ENCODE measurements around the gene MYO18B.

Gene MYO18B

GRCh38 chr22:25829237-25829636 is 87.2 kb downstream of the MYO18B start:
- TF ChIP-seq, protein P1, sequence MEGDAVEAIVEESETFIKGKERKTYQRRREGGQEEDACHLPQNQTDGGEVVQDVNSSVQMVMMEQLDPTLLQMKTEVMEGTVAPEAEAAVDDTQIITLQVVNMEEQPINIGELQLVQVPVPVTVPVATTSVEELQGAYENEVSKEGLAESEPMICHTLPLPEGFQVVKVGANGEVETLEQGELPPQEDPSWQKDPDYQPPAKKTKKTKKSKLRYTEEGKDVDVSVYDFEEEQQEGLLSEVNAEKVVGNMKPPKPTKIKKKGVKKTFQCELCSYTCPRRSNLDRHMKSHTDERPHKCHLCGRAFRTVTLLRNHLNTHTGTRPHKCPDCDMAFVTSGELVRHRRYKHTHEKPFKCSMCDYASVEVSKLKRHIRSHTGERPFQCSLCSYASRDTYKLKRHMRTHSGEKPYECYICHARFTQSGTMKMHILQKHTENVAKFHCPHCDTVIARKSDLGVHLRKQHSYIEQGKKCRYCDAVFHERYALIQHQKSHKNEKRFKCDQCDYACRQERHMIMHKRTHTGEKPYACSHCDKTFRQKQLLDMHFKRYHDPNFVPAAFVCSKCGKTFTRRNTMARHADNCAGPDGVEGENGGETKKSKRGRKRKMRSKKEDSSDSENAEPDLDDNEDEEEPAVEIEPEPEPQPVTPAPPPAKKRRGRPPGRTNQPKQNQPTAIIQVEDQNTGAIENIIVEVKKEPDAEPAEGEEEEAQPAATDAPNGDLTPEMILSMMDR (IDR thresholded peaks at IDR 0.05; ENCODE audit: low read depth, low read length, missing control alignments) = no peak
- H3K4me3 ChIP-seq (ENCODE audit: low read depth, low read length) = no peak overlapping the region
- in situ Hi-C loops (cut with HindIII; ENCODE audit: low sequenced_read_pairs) = no loop called here
- no peak for DNase-seq (ENCODE audit: low read depth)

GRCh38 chr22:25829808-25830777 is 88.1 kb downstream of the MYO18B start:
- no peak overlapping the region for H3K4me3 ChIP-seq (ENCODE audit: low read depth, low read length)
- TF ChIP-seq, protein P1 (IDR thresholded peaks at IDR 0.05; ENCODE audit: low read depth, low read length, missing control alignments) = no peak
- in situ Hi-C loops (cut with HindIII; ENCODE audit: low sequenced_read_pairs) = no loop called here
- no peak for DNase-seq (ENCODE audit: low read depth)

GRCh38 chr22:25833091-25833490 is 91.1 kb downstream of the MYO18B start:
- H3K4me3 ChIP-seq (ENCODE audit: low read depth, low read length) = no peak overlapping the region
- in situ Hi-C loops (cut with HindIII; ENCODE audit: low sequenced_read_pairs) = no loop called here
- DNase-seq (ENCODE audit: low read depth) = no peak
- TF ChIP-seq, protein P1 (IDR thresholded peaks at IDR 0.05; ENCODE audit: low read depth, low read length, missing control alignments) = no peak

- no peak overlapping the region for H3K4me3 ChIP-seq (ENCODE audit: low read depth, low read length)
- DNase-seq (ENCODE audit: low read depth) = no peak
- TF ChIP-seq, protein P1 (IDR thresholded peaks at IDR 0.05; ENCODE audit: low read depth, low read length, missing control alignments) = no peak
- in situ Hi-C loops (cut with HindIII; ENCODE audit: low sequenced_read_pairs) = no loop called here
These were observed 91.7 kb downstream of the MYO18B start for GRCh38 chr22:25833676-25834075.

- no peak for DNase-seq (ENCODE audit: low read depth)
- in situ Hi-C loops (cut with HindIII; ENCODE audit: low sequenced_read_pairs) = no loop called here
- H3K4me3 ChIP-seq (ENCODE audit: low read depth, low read length) = no peak overlapping the region
- TF ChIP-seq, protein P1 (IDR thresholded peaks at IDR 0.05; ENCODE audit: low read depth, low read length, missing control alignments) = no peak
These were observed 92.5 kb downstream of the MYO18B start for GRCh38 chr22:25834490-25834889.

GRCh38 chr22:25835348-25835747 is 93.4 kb downstream of the MYO18B start:
- no peak overlapping the region for H3K4me3 ChIP-seq (ENCODE audit: low read depth, low read length)
- TF ChIP-seq, protein P1 (IDR thresholded peaks at IDR 0.05; ENCODE audit: low read depth, low read length, missing control alignments) = no peak
- no peak for DNase-seq (ENCODE audit: low read depth)
- in situ Hi-C loops (cut with HindIII; ENCODE audit: low sequenced_read_pairs) = no loop called here

Data from astrocyte of the cerebellum (primary cell).